Muscle layer of colon (tissue), 2 donors: ENCODE measurements around the gene MRPL53.
"Not testable (repeated sequence)": the region's sequence is repeated elsewhere in the genome, so short reads cannot be mapped to it uniquely, and the experiment has no call there.

Experiments
- H3K27ac ChIP-seq: one replicate; pipeline ENCODE4 v1.7.0; 2013; ENCODE audit warnings: low read depth, mild to moderate bottlenecking, low read length, moderate library complexity
- H3K27me3 ChIP-seq, 2 donors: one replicate each; pipeline ENCODE4 v1.7.0; 2013; ENCODE audit warnings: low read length in 2 of 2, mild to moderate bottlenecking in 2 of 2; ENCODE audit not compliant: insufficient read depth in 2 of 2, control insufficient read depth in 1 of 2
- H3K36me3 ChIP-seq: one replicate; pipeline ENCODE4 v1.7.0; 2013; ENCODE audit warnings: mild to moderate bottlenecking, low read length; ENCODE audit not compliant: insufficient read depth
- H3K4me1 ChIP-seq: one replicate; pipeline ENCODE4 v1.7.0; 2013; ENCODE audit warnings: mild to moderate bottlenecking, low read length; ENCODE audit not compliant: insufficient read depth
- H3K4me3 ChIP-seq, 2 donors: one replicate each; pipeline ENCODE4 v1.7.0; 2013; ENCODE audit warnings: low read length in 2 of 2, low read depth in 1 of 2, mild to moderate bottlenecking in 1 of 2, moderate library complexity in 1 of 2
- H3K9ac ChIP-seq: one replicate; pipeline ENCODE4 v1.7.0; 2013; ENCODE audit warnings: low read length
- H3K9me3 ChIP-seq: one replicate; pipeline ENCODE4 v1.7.0; 2013; ENCODE audit warnings: mild to moderate bottlenecking, low read length
- donor health status: abdominal sarcoma.
- donor health status: Adenocarcinoma of cecum.

MRPL53 gene

GRCh38 chr2:74457129-74457548, 15.3 kb downstream of the MRPL53 start:
- Histone ChIP-seq H3K27me3 (no peaks in the 10 kb centered on the region), H3K9me3 (no peaks in the 10 kb centered on the region), H3K36me3 (peaks cover 1% of the 10 kb centered on the region), H3K27ac (peak overlapping the region; percentile 99), H3K9ac (peak overlapping the region; percentile 4), H3K4me1 (peaks cover 32% of the 10 kb centered on the region), H3K4me3 (peak overlapping the region; percentile 92 to 98)

- H3K9ac ChIP-seq: peak within 1 kb of the TSS; percentile 71
- peak within 1 kb of the TSS; percentile 73 to 84 for H3K4me3 ChIP-seq
- H3K4me1 ChIP-seq: peaks cover 32% of the 10 kb centered on the region
- no peaks in the 10 kb centered on the region for H3K36me3 ChIP-seq
- H3K9me3 ChIP-seq: no peaks in the 10 kb centered on the region
- no peaks in the 10 kb centered on the region for H3K27me3 ChIP-seq
- H3K27ac ChIP-seq: peak within 1 kb of the TSS; percentile 77
These were observed 17.6 kb downstream of the MRPL53 start, which contains the start of gene INO80B for GRCh38 chr2:74454654-74455511. Gene INO80B, plus strand, starts transcription at chr2:74455087. Its CDS starts 30 bp downstream, at chr2:74455117.

- H3K27ac ChIP-seq: no peak overlapping the region
- H3K4me1 ChIP-seq: peaks cover 6% of the 10 kb centered on the region
- no peaks in the 10 kb centered on the region for H3K9me3 ChIP-seq
- no peaks in the 10 kb centered on the region for H3K36me3 ChIP-seq
- H3K9ac ChIP-seq: no peak overlapping the region
- H3K27me3 ChIP-seq: no peaks in the 10 kb centered on the region
- no peak overlapping the region for H3K4me3 ChIP-seq
These were observed 21.8 kb downstream of the MRPL53 start for GRCh38 chr2:74450570-74451190.

DNA sequence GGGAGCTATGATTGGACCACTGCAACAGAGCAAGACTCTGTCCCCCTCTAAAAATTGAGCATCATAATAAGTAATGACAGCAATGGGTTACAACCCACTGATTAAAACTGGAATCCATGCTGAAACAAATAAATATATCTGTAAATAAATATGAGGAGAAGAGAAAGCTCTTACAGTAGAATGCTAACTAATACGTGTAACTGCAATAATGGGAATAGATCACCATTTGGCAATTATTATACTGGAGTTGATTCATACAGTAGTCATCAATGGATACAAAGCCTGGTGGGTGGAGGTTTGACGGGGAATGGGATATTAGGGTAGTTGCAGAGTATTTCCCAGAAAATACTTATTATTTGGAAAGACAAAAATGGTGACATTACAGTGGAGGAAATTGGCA, 23.7 kb downstream of the MRPL53 start:
- no peak overlapping the region for H3K4me3 ChIP-seq
- H3K27ac ChIP-seq: no peak overlapping the region
- no peaks in the 10 kb centered on the region for H3K9me3 ChIP-seq
- no peaks in the 10 kb centered on the region for H3K27me3 ChIP-seq
- H3K9ac ChIP-seq: no peak overlapping the region
- no peaks in the 10 kb centered on the region for H3K4me1 ChIP-seq
- no peaks in the 10 kb centered on the region for H3K36me3 ChIP-seq

GRCh38 chr2:74447230-74447999, 25.1 kb downstream of the MRPL53 start:
- Histone ChIP-seq H3K27ac (no peak overlapping the region), H3K9me3 (no peaks in the 10 kb centered on the region), H3K4me1 (no peaks in the 10 kb centered on the region), H3K9ac (no peak overlapping the region), H3K36me3 (no peaks in the 10 kb centered on the region), H3K27me3 (peaks cover 0 to under 1% of the 10 kb centered on the region in 2 donors), H3K4me3 (no peak overlapping the region)

DNA sequence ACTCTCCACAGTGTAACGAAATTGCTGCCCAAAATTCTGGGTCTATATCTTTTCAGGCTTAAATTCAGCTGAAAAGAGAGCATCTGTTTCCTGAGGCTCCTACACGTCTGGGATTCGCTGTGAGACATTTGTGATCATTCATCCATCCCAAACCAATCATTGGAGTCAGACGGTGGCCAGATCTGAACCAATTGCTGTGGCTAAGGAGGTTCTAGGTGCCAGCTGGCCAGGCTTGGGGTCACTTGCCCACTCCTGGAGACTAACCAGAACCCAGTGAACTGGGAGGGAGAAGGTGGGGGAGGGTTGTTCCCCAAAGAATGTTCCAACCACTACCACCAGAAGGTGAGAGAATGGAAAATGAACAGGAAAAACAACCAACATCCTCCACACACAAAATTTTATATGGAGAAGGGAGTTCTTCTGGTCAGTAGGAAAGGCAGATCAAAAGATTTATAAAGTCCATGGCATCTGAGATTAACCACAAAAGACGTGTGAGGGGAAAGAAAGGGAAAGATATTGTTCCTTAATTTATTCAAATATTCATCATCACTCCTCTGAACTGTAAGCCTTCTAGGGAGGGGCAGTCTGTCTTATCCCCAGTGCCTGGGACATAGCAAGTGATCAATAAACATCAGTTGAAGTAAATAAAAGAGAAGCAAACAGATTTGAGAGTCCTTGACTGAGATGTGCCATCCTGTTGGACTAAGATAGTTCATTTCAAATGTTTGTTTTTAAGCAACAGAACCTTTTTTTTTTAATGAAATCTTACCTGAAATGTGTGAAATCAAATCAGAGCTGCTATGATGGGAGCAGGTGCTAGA, 27.8 kb downstream of the MRPL53 start:
- Histone ChIP-seq H3K27ac (no peak overlapping the region), H3K4me1 (peaks cover 1% of the 10 kb centered on the region), H3K9me3 (no peaks in the 10 kb centered on the region), H3K27me3 (peaks cover 0 to 18% of the 10 kb centered on the region in 2 donors), H3K9ac (no peak overlapping the region), H3K36me3 (no peaks in the 10 kb centered on the region), H3K4me3 (no peak overlapping the region)

DNA sequence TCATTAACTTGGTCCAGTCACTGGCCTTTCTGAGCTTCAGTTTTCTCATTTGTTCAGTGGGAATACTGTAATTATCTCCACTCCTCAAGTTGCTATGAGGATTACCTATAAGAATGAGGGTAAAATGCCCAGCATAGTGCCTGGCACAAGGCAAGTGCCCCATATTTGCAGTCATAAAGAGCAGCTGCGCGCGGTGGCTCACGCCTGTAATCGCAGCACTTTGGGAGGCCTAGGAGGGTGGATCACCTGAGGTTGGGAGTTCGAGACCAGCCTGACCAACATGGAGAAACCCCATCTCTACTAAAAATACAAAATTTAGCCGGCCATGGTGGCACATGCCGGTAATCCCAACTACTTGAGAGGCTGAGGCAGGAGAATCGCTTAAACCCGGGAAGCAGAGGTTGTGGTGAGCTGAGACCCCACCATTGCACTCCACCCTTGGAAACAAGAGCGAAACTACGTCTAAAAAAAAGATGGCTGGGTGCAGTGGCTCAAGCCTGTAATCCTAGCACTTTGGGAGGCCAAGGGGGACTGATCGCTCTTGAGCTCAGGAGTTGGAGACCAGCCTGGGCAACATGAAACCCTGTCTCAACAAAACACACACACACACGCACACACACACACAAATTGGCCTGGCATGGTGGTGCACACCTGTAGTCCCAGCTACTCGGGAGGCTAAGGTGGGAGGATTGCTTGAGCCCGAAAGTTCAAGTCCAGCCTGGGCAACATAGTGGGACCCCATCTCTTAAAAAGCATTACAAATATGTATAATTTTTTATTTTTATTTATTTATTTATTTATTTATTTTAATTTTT, 29.8 kb downstream of the MRPL53 start:
- H3K36me3 ChIP-seq, H3K27ac ChIP-seq, H3K9me3 ChIP-seq, H3K4me3 ChIP-seq, H3K9ac ChIP-seq: not testable (repeated sequence)
- Histone ChIP-seq H3K27me3 (peaks cover 0 to 18% of the 10 kb centered on the region in 2 donors), H3K4me1 (peaks cover 12% of the 10 kb centered on the region)

DNA sequence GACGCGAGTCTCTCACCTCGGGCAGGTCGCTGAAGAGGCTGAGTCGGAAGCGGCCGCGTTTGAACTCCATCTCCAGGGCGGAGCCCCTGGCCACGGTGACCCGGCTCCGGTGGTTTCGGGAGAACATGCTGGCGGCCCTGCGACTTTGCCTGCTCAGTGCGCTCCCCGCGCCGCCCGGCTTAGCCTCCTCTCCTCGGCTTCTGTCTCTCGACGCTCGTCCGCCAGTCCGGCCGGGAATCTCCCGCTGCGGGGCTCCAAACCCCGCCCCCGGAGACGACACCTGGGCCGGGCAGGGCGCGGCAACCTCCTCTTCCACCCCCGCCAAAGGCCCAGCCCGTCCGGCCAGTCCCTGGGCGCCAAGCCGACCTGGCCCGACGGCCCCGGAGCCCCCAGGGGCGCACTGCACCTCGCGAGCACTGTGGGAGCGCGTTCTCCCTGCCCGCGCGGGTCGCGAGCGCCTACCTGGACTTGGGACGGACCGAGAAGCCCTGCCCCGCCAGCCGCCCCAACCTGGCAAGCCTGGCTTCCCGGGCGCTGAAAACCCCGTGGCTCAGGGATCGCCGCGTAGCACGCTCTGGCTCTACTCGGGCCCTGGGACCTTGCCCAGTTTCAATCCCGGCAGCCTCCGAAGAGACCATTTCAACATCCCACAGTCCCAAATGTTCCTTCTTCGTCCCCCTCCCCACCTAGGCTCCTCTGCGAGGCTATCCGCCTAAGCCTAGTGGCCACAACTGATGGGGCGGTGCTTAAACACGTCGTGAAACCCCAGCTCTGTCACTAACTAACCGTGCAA, 30.6 kb downstream of the MRPL53 start, which contains the start of gene RTKN:
RTKN (minus strand) TSS at position 248 of the 793 bp plus-strand sequence; CDS start at position 127, 121 bp downstream.
- peak within 1 kb of the TSS; percentile 39 for H3K27ac ChIP-seq
- H3K36me3 ChIP-seq: no peaks in the 10 kb centered on the region
- peaks cover 12% of the 10 kb centered on the region for H3K4me1 ChIP-seq
- H3K4me3 ChIP-seq: peak within 1 kb of the TSS; percentile 48 to 88
- H3K27me3 ChIP-seq: peaks cover 0 to 18% of the 10 kb centered on the region in 2 donors
- no peaks in the 10 kb centered on the region for H3K9me3 ChIP-seq
- H3K9ac ChIP-seq: peak within 1 kb of the TSS; percentile 53

DNA sequence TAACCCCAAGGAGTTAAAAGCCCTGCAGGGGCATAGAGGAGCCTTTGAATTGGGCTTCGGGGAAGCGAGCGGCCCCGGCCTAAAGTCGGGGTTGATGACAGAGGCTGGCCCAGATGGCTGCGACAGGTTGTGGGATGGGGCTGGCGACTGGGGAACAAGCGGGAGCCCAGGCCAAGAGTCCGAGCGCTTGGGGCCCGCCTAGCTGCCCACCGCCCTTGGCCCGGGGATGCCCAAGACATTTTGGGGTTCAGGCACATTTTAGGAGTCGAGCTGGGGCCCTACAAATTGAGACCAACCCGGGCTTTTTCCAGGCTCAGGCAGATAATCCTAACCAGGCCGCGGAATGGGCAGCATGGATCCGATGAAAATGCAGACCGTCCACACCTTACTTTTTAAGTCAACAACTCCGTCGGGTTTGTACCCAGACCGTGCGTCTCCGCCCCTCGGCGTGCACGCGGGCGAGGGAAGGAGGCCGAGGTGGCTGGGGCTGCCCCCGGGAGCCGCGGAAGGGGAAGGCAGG, 31.2 kb downstream of the MRPL53 start:
- Histone ChIP-seq H3K9ac (peak overlapping the region; percentile 53), H3K4me3 (peak overlapping the region; percentile 48 to 88), H3K27ac (peak overlapping the region; percentile 39), H3K27me3 (peaks cover 0 to 18% of the 10 kb centered on the region in 2 donors), H3K9me3 (no peaks in the 10 kb centered on the region), H3K36me3 (no peaks in the 10 kb centered on the region), H3K4me1 (peaks cover 12% of the 10 kb centered on the region)
